Measurements from ENCODE around the gene SLCO4A1.
A peak's percentile ranks its signal among the peaks of the same experiment; 100 is the strongest.

The SLCO4A1 gene, protein sequence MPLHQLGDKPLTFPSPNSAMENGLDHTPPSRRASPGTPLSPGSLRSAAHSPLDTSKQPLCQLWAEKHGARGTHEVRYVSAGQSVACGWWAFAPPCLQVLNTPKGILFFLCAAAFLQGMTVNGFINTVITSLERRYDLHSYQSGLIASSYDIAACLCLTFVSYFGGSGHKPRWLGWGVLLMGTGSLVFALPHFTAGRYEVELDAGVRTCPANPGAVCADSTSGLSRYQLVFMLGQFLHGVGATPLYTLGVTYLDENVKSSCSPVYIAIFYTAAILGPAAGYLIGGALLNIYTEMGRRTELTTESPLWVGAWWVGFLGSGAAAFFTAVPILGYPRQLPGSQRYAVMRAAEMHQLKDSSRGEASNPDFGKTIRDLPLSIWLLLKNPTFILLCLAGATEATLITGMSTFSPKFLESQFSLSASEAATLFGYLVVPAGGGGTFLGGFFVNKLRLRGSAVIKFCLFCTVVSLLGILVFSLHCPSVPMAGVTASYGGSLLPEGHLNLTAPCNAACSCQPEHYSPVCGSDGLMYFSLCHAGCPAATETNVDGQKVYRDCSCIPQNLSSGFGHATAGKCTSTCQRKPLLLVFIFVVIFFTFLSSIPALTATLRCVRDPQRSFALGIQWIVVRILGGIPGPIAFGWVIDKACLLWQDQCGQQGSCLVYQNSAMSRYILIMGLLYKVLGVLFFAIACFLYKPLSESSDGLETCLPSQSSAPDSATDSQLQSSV

GRCh38 chr20:62642051-62642665 is at the start of gene SLCO4A1:
SLCO4A1 (plus strand) TSS chr20:62642503; CDS start chr20:62656455, 13,952 bp downstream.
- peak; percentile 88 for DNase-seq

DNA sequence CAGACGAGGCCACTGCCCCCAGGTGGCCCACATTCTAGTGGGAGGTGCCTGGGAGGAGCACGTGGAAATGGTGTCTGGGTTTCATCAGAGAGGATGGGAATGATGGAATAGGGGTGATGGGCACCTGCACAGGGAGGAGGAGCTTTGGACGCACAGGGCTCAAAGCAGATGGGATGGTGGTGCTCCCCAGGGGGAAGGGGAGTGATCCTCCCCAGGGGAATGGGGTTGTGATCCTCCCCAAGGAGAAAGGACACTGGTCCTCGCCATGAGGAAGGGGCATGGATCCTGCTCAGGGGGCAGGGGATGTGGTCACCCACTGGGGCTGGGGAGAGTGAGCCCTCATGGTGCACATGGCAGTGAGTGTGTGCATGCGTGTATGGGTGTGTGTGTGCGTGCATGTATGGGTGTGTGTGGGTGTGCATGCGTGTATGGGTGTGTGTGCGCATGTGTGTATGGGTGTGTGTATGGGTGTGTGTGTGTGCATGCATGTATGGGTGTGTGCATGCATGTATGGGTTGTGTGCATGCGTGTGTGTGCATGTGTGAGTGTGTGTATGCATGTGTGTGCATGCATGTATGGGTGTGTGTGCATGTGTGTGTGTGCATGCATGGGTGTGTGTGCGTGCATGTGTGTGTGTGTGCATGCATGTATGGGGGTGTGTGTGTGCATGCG is 49.7 kb upstream of the SLCO4A1 start:
- no peak for DNase-seq

- DNase-seq = no peak
Observed at GRCh38 chr20:62593616-62594015, 48.7 kb upstream of the SLCO4A1 start.

GRCh38 chr20:62595069-62595468 is 47.2 kb upstream of the SLCO4A1 start:
- DNase-seq = no peak

GRCh38 chr20:62595491-62595890 is 46.8 kb upstream of the SLCO4A1 start:
- peak; percentile 37 for DNase-seq

DNA sequence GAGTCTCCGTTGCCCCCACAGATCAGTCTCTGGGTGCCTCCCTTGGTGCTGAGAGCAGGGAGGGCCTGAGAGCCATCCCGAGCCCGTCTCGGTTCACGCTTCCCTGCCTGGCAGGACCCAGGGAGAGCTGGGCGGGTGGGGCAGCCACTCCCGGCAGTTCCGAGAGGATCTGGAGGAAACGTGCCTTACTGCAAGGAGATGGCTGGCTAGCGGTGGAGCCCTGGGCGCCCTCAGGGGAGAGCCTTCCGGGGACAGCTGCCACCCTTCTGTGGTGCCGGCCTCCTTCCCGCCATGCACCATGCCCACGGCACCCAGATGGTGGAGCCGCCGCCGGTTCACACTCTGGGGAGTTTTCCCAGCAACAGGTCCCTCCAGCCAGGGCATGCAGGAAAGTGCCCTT is 45.8 kb upstream of the SLCO4A1 start:
- no peak for DNase-seq

GRCh38 chr20:62596921-62597320 is 45.4 kb upstream of the SLCO4A1 start:
- no peak for DNase-seq

DNA sequence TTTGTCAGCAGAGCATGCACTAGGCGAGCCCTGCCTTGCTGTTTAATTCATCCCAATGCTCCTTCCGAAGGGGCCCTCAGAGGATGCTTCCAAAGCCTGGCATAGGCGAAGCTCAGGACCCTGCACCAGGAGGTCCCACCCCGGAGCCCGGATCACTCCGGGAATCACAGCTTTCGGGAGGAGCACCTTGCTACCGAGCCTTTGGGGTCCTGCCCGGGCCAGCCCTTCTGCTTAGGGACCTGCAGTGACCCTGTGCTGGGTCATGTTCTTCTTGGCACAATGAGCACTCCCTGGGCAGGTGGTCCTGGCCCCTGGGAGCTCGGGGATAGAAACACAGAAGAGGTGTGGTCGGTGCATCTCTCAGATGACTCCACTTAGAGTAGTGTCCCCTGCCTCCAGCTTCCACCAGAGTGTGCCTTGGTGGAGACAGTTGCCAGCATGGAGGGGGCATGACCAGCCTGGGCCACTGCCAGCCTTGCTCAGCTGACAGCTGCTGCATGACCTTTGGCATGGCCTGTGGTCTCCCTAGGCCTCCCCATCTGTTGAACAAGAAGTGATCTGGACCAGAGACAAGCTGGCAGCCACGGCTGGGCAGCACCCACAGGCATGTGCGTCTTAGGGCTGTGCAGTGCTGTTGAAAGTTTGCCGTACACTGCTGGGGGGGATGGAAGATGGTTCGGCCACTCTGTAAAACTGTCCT is 44.7 kb upstream of the SLCO4A1 start:
- DNase-seq = no peak

DNA sequence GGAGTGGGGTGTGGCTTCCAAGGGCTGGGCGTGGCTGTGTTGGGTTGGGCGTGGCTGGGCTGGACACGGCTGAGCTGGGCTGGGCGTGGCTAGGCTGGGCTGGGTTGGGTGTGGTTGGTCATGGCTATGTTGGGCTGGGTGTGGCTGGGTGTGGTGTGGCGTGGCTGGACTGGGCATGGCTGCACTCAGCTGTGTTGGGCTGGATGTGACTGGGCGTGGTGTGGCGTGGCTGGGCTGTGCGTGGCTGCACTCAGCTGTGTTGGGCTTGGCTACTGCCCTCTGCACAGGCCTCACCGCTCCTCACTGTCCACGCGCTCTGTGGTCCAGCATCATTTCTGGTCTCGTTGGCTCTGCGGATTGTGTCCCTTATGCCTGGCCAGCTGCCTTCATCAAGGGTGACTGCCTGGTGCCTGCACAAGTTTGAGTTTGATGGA is 43.5 kb upstream of the SLCO4A1 start:
- no peak for DNase-seq

DNA sequence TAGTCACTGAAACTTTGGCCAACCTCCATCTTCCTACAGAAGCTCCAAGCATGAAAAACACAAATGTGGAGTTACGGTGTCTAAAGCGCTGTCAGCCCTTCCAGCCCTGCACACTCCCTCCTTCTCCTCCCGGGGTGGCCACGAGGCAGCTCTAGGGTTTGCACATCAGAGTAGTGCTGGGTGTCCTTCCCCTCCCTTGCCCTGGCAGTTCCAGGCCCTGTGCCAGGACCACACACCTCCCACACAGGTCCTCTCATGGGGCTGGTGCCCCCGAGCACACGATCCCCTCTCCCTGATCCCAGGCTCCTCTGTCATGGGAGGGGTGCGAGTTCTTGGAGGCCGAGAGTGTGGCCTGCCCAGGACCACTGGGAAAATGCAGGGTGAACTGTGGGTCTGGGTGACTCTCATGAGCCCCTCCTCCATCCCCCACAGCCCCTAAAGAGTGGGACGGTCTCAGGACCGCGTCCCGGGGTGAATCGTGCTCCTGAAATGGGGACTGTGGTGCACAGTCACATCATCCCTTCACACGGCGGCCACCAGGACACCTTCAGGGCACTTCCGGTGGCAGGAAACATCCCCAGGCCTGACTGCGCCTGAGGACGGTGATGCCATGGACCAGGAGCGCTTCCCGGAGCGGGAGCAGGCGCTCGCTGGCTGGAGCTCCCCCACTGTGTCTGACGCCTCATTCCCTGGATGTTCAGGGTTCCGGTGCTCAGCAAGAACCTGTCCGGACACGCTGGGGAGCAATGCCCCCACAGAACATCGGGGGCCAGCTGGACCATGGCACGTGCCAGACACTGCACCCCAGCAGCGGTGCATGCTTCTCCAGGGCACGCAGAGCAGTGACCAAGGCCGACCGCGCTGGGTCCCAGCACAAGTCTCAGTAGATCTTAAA is 42.8 kb upstream of the SLCO4A1 start:
- DNase-seq = no peak

GRCh38 chr20:62601172-62601571 is 41.1 kb upstream of the SLCO4A1 start:
- DNase-seq = no peak

- no peak for DNase-seq
Observed at GRCh38 chr20:62601714-62602113, 40.6 kb upstream of the SLCO4A1 start.

GRCh38 chr20:62602550-62602949 is 39.8 kb upstream of the SLCO4A1 start:
- peak; percentile 62 for DNase-seq

- peak; percentile 73 for DNase-seq
Observed at GRCh38 chr20:62603021-62603906, 39.0 kb upstream of the SLCO4A1 start.

DNA sequence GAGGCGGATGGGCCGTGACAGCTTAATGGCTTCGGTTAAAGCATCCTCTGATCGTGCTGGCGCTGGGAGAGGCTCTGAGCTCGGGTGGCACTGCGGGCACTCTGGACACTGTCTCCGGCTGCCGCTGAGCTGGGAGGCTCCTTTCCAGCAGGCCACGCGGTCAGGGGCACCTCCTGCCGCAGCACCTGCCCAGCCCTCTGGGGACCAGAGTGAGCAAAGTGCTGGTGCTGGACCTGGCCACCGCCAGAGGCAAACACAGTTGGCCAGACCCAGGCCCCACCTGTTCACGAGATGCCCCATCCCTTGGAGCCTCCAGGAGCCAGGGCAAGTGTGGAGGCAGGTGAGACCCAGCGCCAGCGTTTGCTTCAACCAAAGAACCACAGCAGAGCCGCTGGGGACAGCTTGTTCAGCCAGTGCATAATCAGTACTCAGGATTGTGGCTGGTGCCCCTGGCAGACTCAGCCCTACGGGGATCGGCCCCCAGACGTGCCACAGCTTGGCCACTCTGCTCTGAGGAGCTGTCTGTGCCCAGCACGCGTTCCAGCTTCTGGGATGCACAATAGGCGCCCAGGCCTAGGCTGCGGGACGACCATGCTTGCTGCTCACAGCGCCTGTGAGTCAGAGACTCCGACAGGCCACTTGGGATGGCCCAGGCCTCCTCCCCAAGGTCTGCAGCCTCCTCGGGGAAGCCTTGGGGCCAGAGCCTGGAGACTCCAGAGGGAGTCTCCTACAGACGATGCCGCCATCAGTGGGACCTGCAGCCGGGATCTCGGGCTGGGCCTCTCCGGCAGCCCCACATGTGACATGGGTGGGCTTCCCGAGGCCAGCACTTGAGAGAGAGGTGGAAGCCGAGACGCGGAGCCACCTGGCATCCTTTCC is 38.2 kb upstream of the SLCO4A1 start:
- no peak for DNase-seq

- DNase-seq = no peak
Observed at GRCh38 chr20:62604796-62605195, 37.5 kb upstream of the SLCO4A1 start.

DNA sequence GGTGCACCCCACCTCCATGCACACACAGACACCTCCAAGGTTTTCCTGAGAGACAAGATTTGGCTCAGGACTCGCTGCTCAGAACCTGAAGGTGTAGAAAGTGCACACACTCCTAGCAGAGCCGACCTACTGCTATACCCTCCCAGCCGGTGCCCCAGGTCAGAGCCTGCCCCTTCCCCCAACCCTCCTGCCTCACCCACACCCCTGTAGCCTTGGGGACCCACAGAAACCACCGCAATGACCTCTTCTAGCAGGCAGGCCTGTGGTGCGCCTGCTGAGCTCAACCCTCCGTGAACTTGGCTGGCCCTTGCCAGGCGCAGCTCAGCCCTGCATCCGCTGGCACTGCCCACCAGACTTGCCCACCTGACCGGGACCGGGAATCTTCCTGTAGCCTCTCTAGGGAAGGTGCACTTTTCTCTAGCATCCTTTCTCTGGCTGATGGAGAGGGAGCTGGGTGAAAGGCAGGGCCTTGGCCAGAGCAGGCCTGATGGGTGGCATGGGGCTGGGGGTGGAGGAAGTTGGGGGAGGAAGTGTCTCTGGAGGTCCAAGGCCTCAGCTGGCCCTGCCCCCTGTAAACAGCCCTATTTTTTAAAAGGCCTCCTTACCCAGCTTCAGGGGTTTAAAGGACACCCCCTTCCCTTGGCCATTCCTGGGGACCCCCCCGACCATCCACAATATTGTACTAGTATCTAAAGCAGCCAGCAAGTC is 36.9 kb upstream of the SLCO4A1 start:
- no peak for DNase-seq

GRCh38 chr20:62606016-62606415 is 36.3 kb upstream of the SLCO4A1 start:
- DNase-seq = no peak
